GM21825 (cell line): ENCODE data around the gene VAT1.
"Not testable (repeated sequence)": the region's sequence is repeated elsewhere in the genome, so short reads cannot be mapped to it uniquely, and the experiment has no call there.

Experiments used
- ATAC-seq: cut with Tn5 transposase; IDR thresholded peaks from one replicate; pipeline ENCODE4 v1.9.1; 2021; ENCODE audit warnings: mild to moderate bottlenecking, moderate library complexity; ENCODE audit not compliant: unreplicated experiment

Gene VAT1

DNA sequence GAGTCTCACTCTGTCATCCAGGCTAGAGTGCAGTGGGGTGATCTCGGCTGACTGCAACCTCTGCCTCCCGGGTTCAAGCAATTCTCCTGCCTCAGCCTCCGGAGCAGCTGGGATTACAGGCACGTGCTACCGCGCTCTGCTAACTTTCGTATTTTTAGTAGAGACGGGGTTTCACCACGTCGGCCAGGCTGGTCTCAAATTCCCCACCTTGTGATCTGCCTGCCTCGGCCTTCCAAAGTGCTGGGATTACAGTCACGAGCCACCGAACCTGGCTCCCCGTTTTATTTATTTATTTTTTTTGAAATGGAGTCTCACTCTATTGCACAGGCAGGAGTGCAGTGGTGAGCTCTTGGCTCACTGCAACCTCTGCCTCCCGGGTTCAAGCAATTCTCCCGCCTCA is 46.5 kb downstream of the VAT1 start:
- ATAC-seq = not testable (repeated sequence)

DNA sequence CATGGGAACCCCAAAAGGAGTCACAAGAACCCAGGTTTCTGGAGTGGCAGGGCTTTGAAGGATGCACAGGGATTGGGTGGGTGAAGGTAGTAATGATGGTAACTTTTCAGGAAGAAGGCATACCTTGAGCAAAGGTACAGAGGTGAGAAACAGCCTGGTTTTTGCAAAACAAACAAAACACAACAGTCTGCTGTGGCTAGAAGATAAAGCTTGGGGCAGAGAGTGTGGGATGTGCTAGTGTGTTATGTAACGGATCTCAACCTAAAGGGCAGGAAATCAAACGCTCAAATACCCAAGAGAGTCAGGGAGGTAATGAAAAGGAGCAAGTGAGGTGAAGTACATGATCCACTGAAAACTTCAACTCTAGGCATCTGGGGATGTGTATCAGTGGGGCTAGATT is 46.9 kb downstream of the VAT1 start:
- no peak for ATAC-seq

DNA sequence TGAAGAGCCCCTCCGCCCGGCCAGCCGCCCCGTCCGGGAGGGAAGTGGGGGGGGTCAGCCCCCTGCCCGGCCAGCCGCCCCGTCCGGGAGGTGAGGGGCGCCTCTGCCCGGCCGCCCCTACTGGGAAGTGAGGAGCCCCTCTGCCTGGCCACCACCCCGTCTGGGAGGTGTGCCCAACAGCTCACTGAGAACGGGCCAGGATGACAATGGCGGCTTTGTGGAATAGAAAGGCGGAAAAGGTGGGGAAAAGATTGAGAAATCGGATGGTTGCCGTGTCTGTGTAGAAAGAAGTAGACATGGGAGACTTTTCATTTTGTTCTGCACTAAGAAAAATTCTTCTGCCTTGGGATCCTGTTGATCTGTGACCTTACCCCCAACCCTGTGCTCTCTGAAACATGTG is 48.9 kb downstream of the VAT1 start:
- not testable (repeated sequence) for ATAC-seq

DNA sequence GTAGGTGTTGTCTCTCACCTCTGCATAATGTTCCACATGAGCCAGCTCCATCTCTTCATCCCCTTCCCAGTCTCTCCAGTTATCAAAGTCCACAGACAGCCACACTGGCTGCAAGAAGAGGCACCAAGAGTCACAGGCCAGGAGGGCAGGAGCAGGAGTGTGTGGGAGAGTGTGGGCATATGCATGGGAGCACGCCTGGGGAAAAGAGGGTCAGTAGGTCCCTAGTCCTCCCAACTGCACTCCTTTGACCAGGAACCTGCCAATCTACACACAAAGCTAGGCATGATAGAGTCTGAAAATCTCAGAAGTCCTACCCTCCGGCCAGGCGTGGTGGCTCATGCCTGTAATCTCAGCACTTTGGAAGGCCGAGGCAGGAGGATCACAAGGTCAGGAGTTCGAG is 50.6 kb downstream of the VAT1 start:
- ATAC-seq = no peak

DNA sequence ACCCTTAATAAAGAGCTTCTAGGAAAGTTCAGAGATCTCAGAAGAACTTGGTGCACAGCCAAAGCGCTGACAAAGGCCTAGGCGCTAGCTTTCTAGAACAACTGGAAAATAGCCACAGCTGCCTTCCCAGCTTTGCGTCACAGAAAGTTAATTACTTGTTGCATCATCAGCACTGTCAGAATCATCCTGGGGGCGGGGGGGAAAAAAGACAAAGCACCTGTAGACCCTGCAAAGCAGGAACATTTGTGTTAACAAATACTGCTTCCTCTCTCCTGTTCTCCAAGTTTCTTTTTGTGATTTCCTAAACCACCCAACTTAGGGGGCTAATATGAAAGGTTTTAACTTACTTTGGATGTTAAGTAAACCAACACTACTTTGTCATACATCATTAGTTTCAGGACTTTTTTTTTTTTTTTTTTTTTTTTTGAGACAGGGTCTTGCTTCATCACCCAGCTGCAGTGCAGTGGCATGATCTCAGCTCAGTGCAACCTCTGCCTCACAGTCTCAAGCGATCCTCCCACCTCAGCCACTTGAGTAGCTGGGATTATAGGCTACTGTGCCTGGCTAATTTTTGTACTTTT is 53.1 kb downstream of the VAT1 start:
- ATAC-seq = no peak

DNA sequence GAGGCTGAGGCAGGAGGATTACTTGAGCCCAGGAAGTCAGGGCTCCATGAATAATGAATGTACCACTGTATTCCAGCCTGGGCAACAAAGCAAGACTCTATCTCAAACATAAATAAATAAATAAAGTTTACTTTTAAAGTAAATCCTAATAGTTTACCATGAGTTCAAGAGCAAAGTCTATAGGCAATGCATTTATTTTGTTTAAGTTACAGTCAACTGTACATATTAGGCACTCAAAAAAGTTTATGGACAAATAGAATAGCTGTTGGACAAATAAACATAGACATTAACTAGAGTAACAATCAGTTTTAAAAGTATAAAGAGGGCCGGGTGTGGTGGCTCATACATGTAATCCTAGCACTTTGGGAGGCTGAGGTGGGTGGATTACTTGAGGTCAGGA is 54.3 kb downstream of the VAT1 start:
- ATAC-seq = no peak
